ENCODE data around the gene CDK6. TPM values are rescaled to one million over a fixed set of nuclear protein-coding genes. Genes with fewer than 3 reads are reported as not detected.
A peak's percentile ranks its signal among the peaks of the same experiment; 100 is the strongest.
"Not testable (repeated sequence)": the region's sequence is repeated elsewhere in the genome, so short reads cannot be mapped to it uniquely, and the experiment has no call there.

The CDK6 gene
- 30.7 and 38.1 TPM in 2 replicates for total RNA-seq (2014; rRNA removed; shearing (Covaris generic); ENCODE audit: low replicate concordance)

DNA sequence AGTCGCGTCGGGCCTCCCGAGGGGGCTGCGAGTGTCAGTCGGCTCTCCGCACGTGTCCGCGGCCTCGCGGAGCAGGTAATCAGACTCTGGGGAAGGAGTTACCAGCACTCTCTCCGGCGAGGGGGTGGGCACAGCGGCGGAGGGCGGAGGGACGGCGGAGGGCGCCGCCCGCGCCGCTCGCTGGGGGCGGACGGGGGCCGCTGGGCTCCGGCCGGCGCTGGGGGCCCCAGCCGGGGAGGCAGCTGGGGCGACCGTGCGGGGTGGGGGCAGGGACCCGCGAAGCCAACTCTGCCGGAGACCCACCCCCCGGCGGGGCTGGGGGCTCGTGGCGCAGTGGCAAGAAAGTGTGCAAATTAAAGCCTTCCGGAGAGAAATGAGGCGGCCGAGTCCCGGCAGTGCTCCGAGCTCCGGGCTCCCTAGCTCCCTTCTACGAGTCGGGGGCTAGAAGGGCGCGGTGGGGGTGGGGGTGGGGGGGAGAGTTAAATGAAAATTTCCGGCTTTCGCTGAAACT, at the start of gene CDK6:
CDK6 (minus strand) TSS at position 85 of the 511 bp plus-strand sequence. CDS start 3,250 bp downstream, outside the sequence.
- Histone ChIP-seq H3K4me3 (peak within 1 kb of the TSS; percentile 74), H3K36me3 (peaks cover 14% of the 10 kb centered on the region), H3K27me3 (no peaks in the 10 kb centered on the region), H3K9me3 (no peaks in the 10 kb centered on the region)
- peak; percentile 75 for DNase-seq

GRCh38 chr7:92886039-92886438, 49.7 kb upstream of the CDK6 start:
- H3K36me3 ChIP-seq, H3K27me3 ChIP-seq, H3K4me3 ChIP-seq, H3K9me3 ChIP-seq, DNase-seq: not testable (repeated sequence)

- peaks cover 4% of the 10 kb centered on the region for H3K9me3 ChIP-seq
- no peaks in the 10 kb centered on the region for H3K27me3 ChIP-seq
- no peak overlapping the region for H3K4me3 ChIP-seq
- H3K36me3 ChIP-seq: no peaks in the 10 kb centered on the region
- no peak for DNase-seq
Observed at GRCh38 chr7:92884218-92884617, 47.8 kb upstream of the CDK6 start.

DNA sequence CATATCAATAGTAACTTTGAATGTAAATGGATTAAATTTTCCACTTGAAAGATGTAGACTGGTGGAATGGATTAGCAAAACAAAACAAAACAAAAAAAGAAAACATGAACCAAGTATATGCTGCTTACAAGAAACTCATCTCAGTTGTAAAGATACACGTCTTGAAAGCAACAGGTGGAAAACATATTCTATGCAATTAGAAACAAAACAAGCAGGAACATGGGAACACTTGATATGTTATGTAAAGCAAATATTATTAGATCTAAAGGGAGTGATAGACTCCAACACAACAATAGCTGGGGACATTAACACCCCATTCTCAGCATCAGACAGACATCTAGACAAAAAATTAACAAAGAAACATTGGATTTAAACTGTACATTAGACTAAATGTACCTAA, 46.4 kb upstream of the CDK6 start:
- Histone ChIP-seq H3K36me3 (no peaks in the 10 kb centered on the region), H3K4me3 (no peak overlapping the region), H3K27me3 (no peaks in the 10 kb centered on the region), H3K9me3 (peaks cover 4% of the 10 kb centered on the region)
- DNase-seq: no peak

- no peak for DNase-seq
- Histone ChIP-seq H3K27me3 (no peaks in the 10 kb centered on the region), H3K36me3 (no peaks in the 10 kb centered on the region), H3K4me3 (no peak overlapping the region), H3K9me3 (peaks cover 4% of the 10 kb centered on the region)
Observed at GRCh38 chr7:92881091-92881485, 44.7 kb upstream of the CDK6 start.

GRCh38 chr7:92880212-92881090, 44.1 kb upstream of the CDK6 start:
- Histone ChIP-seq H3K9me3 (peaks cover 4% of the 10 kb centered on the region), H3K4me3 (no peak overlapping the region), H3K27me3 (no peaks in the 10 kb centered on the region), H3K36me3 (no peaks in the 10 kb centered on the region)
- no peak for DNase-seq

- H3K9me3 ChIP-seq: no peaks in the 10 kb centered on the region
- H3K27me3 ChIP-seq: no peaks in the 10 kb centered on the region
- no peak for DNase-seq
- H3K36me3 ChIP-seq: no peaks in the 10 kb centered on the region
- H3K4me3 ChIP-seq: no peak overlapping the region
Observed at GRCh38 chr7:92877367-92877766, 41.0 kb upstream of the CDK6 start.

GRCh38 chr7:92876836-92877235, 40.5 kb upstream of the CDK6 start:
- Histone ChIP-seq H3K4me3 (no peak overlapping the region), H3K9me3 (no peaks in the 10 kb centered on the region), H3K36me3 (no peaks in the 10 kb centered on the region), H3K27me3 (no peaks in the 10 kb centered on the region)
- no peak for DNase-seq

DNA sequence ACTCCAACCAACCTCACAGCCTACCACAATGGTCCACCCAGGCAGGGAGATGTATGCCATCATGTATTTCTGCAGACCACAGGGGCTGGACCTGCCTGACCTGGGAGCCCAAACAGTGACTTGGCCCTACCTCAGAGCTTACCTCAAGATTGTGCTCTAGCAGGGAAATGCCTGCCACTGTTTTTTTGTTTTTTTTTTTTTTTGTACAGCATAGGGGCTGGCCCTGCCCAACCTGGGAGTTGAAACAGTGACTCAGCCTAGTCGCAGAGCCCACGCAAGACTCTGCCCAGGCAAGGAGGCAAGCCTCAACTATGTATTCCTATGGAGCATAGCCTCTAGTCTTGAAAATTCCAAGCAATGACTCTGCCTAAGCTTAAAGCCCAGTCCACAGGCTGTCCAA, 39.3 kb upstream of the CDK6 start:
- Histone ChIP-seq H3K36me3 (no peaks in the 10 kb centered on the region), H3K4me3 (no peak overlapping the region), H3K27me3 (no peaks in the 10 kb centered on the region), H3K9me3 (no peaks in the 10 kb centered on the region)
- peak; percentile 4 for DNase-seq

DNA sequence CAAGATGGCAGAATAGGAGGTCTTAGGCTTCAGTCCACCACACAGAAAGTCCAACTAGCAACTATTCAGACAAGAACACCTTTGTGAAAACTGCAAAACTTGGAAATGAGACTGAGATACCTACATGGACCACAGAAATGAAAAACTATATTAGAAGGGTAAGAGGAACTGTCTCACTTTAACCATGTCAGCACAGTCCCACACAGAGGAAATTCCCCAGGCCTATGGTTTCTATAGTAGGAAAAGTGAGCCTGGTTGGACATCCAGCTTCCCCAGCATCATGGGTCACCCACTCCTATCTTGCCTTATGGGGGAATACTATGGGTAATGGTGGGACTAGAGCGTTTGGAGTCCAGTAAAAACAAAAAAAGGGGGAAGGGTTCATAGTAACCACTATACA, 38.8 kb upstream of the CDK6 start:
- Histone ChIP-seq H3K9me3 (no peaks in the 10 kb centered on the region), H3K4me3 (no peak overlapping the region), H3K36me3 (no peaks in the 10 kb centered on the region), H3K27me3 (no peaks in the 10 kb centered on the region)
- DNase-seq: no peak

- H3K9me3 ChIP-seq: no peaks in the 10 kb centered on the region
- no peak overlapping the region for H3K4me3 ChIP-seq
- no peak for DNase-seq
- H3K27me3 ChIP-seq: no peaks in the 10 kb centered on the region
- no peaks in the 10 kb centered on the region for H3K36me3 ChIP-seq
Observed at GRCh38 chr7:92874567-92874966, 38.2 kb upstream of the CDK6 start.

GRCh38 chr7:92873776-92874175, 37.4 kb upstream of the CDK6 start:
- Histone ChIP-seq H3K36me3 (no peaks in the 10 kb centered on the region), H3K4me3 (no peak overlapping the region), H3K9me3 (no peaks in the 10 kb centered on the region), H3K27me3 (no peaks in the 10 kb centered on the region)
- no peak for DNase-seq

DNA sequence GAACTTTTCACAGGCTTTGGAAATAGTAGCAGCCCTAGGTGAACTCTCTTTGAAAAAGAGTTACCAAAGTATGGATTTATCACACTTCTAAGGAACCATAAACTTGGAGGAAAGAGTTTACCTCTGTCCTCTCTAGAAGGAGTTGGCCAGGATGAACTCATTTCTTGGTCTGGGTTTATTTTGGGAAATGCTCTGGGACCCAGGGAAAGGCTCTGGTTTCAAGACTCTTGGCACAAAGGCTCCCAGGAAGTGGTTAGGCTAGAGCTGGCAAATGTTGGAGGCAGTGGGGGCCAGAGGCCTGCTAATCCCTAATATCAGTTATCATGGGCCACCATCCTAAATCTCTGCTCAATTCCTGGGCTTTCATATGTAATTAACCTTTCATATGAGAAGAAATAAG, 36.3 kb upstream of the CDK6 start:
- peak; percentile 60 for DNase-seq
- no peaks in the 10 kb centered on the region for H3K9me3 ChIP-seq
- H3K36me3 ChIP-seq: no peaks in the 10 kb centered on the region
- H3K4me3 ChIP-seq: no peak overlapping the region
- no peaks in the 10 kb centered on the region for H3K27me3 ChIP-seq

- Histone ChIP-seq H3K9me3 (no peaks in the 10 kb centered on the region), H3K27me3 (no peaks in the 10 kb centered on the region), H3K36me3 (no peaks in the 10 kb centered on the region), H3K4me3 (no peak overlapping the region)
- DNase-seq: no peak
Observed at GRCh38 chr7:92868683-92869293, 32.4 kb upstream of the CDK6 start.

- not testable (repeated sequence) for H3K4me3 ChIP-seq, H3K36me3 ChIP-seq, H3K27me3 ChIP-seq, DNase-seq, H3K9me3 ChIP-seq
Observed at GRCh38 chr7:92864169-92864568, 27.8 kb upstream of the CDK6 start.

- DNase-seq: no peak
- H3K36me3 ChIP-seq: no peaks in the 10 kb centered on the region
Observed at GRCh38 chr7:92856436-92856835, 20.1 kb upstream of the CDK6 start.

DNA sequence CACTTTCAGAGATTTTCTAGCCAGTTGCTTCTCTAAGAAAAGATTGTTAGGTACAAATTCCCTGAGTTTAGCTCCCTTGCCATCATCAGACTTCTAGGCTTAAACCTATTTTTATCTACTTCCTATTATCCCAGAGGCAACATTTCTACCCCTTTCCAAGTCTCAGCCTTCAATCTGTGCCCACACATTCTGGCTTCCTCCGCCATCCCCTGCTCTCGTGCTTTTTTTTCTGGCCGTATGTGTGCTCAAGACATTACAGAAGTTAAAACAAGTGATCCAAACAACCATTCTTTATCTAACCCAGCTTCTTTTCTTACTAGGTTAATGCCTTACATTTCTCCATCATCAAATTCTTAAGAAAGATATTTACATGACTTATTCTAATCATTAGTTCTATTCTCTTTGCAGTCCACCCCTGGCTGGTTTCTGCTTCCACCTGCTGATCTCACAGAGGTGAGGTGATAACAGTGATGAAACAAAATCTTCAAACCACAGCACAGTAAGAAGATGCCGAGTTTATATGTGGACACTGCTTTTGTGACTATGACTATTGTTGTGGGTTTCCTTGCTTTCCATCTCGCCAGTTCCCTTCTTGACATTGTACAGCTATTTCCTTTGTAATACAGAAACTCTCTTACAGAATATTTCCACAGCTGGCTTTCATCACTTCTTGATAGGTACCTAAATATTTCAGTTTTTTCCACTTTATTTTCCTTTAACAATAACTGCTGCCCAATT, 18.3 kb upstream of the CDK6 start:
- no peak for DNase-seq
- Histone ChIP-seq H3K4me3 (no peak overlapping the region), H3K27me3 (no peaks in the 10 kb centered on the region), H3K9me3 (no peaks in the 10 kb centered on the region), H3K36me3 (no peaks in the 10 kb centered on the region)

More at GRCh38 chr7:92856436-92856835, 20.1 kb upstream of the CDK6 start:
- Histone ChIP-seq H3K27me3 (no peaks in the 10 kb centered on the region), H3K9me3 (no peaks in the 10 kb centered on the region), H3K4me3 (no peak overlapping the region)

Measured in MG63 (cell line).